CD4-positive, alpha-beta T cell treated with Interleukin-15 for 1 hour (primary cell): ENCODE measurements around the gene CPT2.
A peak's percentile ranks its signal among the peaks of the same experiment; 100 is the strongest.

Source experiments
- DNase-seq: peaks from one replicate; pipeline ENCODE4 v3.0.0-alpha.2; 2020

Gene CPT2

GRCh38 chr1:53220171-53220961 is 23.7 kb downstream of the CPT2 start, which contains the start of gene CZIB:
TSS of gene CZIB (minus strand) at chr1:53220634. CDS start at chr1:53220575, 59 bp downstream.
- DNase-seq, result peak; percentile 91

GRCh38 chr1:53220962-53221286 is 24.3 kb downstream of the CPT2 start:
- no peak for DNase-seq

GRCh38 chr1:53237638-53238037 is 41.0 kb downstream of the CPT2 start:
- no peak for DNase-seq

- peak; percentile 96 for DNase-seq
Observed at GRCh38 chr1:53238197-53239155, 41.9 kb downstream of the CPT2 start, which contains the start of gene MAGOH. TSS of gene MAGOH (minus strand) at chr1:53238518. CDS start at chr1:53238448, 70 bp downstream.

- no peak for DNase-seq
Observed at GRCh38 chr1:53241828-53242227, 45.2 kb downstream of the CPT2 start.

GRCh38 chr1:53242381-53242780 is 45.8 kb downstream of the CPT2 start:
- no peak for DNase-seq

GRCh38 chr1:53244141-53244540 is 47.5 kb downstream of the CPT2 start:
- DNase-seq, result no peak

- DNase-seq, result no peak
Observed at GRCh38 chr1:53246261-53247134, 49.9 kb downstream of the CPT2 start.

GRCh38 chr1:53249706-53250105 is 53.1 kb downstream of the CPT2 start:
- DNase-seq, result no peak

- no peak for DNase-seq
Observed at GRCh38 chr1:53250325-53250724, 53.7 kb downstream of the CPT2 start.

- DNase-seq, result no peak
Observed at GRCh38 chr1:53254011-53254640, 57.5 kb downstream of the CPT2 start.

- DNase-seq, result no peak
Observed at GRCh38 chr1:53255031-53255430, 58.4 kb downstream of the CPT2 start.

GRCh38 chr1:53256511-53257453 is 60.2 kb downstream of the CPT2 start:
- no peak for DNase-seq

GRCh38 chr1:53257454-53258081 is 60.9 kb downstream of the CPT2 start:
- no peak for DNase-seq

- no peak for DNase-seq
Observed at GRCh38 chr1:53258216-53258615, 61.6 kb downstream of the CPT2 start.

GRCh38 chr1:53259932-53260331 is 63.3 kb downstream of the CPT2 start:
- DNase-seq, result no peak

GRCh38 chr1:53260631-53261247 is 64.1 kb downstream of the CPT2 start:
- DNase-seq, result no peak

GRCh38 chr1:53262000-53262399 is 65.4 kb downstream of the CPT2 start:
- no peak for DNase-seq
